Stimulated activated CD4-positive, alpha-beta T cell treated with anti-CD3 and anti-CD28 coated beads, TNF-alpha, amount 100 ng/mL, for 48 hours (primary cell): Measurements from ENCODE around the gene SLC25A27.
A peak's percentile ranks its signal among the peaks of the same experiment; 100 is the strongest.
"Not testable (repeated sequence)": the region's sequence is repeated elsewhere in the genome, so short reads cannot be mapped to it uniquely, and the experiment has no call there.

Experiments used
- DNase-seq, 3 donors: peaks; one replicate each; pipeline ENCODE4 v3.0.0-alpha.2; 2020; ENCODE audit warnings: low read depth in 3 of 3

Gene SLC25A27, protein sequence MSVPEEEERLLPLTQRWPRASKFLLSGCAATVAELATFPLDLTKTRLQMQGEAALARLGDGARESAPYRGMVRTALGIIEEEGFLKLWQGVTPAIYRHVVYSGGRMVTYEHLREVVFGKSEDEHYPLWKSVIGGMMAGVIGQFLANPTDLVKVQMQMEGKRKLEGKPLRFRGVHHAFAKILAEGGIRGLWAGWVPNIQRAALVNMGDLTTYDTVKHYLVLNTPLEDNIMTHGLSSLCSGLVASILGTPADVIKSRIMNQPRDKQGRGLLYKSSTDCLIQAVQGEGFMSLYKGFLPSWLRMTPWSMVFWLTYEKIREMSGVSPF

DNA sequence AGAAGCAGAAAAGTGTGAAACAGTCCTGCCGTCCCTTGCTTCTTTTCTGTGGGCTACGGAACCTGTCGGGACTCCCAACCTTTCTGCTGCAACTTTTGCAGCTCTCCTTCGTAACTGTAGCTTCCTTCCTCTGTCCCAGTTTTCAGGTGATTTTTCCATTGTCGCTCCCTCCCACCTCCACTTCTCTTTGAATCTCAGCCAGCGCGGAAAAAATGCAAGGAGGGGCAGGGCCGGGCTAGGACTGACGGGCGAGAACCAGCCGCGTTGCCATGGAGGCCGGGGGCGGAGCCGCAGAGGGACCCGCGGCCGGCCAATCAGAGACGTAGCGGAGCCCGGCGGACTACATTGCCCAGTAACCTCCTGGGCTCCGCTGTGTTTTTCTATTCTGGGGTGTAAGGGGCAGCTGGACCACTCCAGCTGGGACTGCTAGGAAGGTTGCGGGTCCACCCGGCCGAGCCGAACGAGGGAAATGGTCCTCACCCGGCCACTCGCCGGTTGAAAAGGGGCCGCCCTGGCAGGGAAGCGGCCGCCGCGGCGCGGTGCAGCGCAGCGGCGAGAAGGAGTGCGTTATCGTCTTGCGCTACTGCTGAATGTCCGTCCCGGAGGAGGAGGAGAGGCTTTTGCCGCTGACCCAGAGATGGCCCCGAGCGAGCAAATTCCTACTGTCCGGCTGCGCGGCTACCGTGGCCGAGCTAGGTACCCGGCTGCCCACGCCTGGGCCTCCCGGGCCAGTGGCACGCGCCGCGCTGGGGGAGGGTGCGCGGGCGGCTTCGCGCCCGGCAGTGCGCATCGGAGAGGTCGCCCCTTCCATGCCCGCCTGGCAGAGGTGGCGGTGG lies at the start of gene SLC25A27, which contains the start of gene CYP39A1:
Gene SLC25A27, plus strand, starts transcription at position 373 of the 836 bp plus-strand sequence. Its CDS starts 218 bp downstream, at position 591.
Gene CYP39A1, minus strand, starts transcription at position 216 of the 836 bp plus-strand sequence. CDS start 236 bp downstream, outside the sequence.
- DNase-seq, result peak; percentile 64 to 75 (median 66)

DNA sequence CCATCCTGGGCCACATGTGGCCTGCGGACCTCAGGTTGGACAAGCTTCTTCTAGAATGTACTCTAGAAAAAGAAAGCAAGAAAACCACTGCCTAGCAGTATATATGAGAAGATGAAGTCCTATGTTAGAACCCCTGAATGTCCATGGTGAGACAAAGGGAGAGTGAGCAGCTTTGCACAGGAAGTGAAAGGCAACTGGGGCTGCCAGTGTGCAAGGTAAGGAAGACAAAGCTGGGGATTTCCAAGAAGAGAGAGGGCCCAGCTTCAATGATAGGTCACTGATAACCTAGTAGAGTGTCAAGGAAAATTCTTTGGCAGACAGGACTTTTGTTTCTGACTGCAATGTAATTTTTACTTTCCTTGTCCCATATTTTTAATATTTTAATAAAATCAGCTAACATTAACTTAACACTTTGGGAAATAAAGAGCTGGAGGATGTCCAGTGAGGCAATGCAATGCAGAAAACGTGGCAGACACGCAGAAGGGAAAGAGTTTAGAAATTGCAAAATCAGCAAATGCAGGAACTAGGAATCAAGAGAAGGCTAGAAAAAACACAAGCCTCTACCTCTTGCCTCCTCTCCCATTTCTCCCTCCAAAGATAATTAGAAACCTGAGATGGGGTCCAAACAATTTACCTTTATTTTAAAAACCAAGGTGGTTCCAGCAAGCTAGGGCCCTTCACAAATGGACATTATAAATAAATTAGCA lies 47.5 kb upstream of the SLC25A27 start:
- no peak for DNase-seq

DNA sequence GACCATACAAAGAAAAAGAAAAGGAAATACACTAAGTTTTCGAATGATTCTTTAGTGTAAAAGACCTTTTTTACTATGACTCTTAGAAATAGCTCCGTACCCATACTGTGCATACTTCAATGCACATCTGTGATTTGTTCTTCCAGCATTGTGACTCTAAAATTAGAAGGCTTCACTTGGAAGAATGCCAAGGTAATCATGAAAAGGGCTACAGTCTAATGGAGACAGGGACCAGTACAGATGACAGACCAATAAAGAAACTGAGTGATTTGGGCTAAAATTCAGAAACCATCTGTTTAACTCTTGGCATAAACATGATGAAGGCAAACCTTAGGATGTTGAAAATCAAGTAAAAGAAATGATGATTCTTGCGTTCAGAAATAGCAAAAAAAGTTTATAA lies 46.4 kb upstream of the SLC25A27 start:
- no peak for DNase-seq

DNA sequence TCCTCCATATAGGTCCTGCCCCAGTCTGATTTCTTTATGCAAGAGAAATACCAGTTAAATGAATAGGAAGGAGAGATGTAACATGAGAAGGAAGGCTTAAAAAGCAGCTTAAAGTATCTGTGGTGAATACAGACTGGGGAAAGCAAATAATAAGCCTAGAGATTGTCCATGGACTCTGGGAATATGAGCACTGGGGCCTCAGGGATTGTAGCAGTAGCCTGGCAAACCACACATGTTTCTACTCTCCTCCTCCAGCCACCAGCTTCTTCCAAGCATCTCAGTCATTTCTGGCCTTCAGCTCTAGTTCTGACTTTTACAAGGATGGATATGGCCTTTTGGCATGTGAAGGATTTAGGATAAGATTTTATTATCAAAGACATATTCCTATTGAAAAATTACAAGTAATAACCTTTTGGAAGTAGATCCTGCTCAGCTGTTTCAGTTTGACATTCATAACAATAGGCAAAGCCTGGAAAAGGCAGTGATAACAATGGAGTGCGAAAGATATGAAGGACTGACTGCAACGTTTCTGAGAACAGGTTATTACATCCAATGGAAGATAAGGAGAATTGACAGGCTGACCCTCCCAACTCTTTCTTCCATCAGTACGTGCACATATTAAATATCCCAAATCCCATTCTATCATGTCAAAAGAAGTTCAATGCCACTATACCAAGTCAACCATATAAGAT lies 41.8 kb upstream of the SLC25A27 start:
- no peak for DNase-seq

DNA sequence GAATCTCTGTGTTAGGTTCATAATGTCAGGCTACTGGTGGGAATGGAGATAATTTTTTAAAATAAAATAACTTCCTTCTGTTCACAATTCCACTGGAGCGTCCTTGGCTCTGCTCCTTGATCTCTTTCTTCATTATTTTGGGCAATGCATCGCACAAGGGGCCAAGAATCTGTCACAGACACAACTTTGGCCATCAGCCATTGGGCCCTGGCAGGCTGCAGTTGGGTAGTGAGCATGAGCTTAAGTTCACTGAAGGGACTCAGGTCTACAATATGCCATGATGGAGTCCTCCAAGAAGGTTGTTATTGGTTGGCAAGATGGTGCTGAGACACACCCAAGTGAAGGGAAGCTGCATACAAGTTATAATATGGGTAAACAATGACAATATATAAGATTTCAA lies 40.1 kb upstream of the SLC25A27 start:
- no peak for DNase-seq

DNA sequence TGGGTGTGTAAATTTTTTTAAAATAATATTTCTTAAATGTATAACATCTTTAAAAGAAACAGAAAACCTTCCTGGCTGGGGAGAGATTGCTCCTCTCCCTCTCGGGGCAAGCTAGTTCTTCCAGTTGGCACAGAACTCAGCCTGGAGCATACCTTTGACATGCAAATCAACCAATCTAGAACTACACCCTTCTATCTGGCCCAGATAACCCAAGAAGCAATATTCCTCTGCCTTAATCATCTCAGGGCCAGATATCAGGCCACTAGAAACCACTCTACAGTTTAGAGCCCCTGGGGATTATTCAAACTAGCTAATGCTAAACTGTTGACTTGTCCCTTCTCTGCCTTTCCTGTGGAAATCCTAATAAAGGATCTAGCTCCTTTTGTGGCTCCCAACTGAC lies 34.0 kb upstream of the SLC25A27 start:
- DNase-seq, result no peak

DNA sequence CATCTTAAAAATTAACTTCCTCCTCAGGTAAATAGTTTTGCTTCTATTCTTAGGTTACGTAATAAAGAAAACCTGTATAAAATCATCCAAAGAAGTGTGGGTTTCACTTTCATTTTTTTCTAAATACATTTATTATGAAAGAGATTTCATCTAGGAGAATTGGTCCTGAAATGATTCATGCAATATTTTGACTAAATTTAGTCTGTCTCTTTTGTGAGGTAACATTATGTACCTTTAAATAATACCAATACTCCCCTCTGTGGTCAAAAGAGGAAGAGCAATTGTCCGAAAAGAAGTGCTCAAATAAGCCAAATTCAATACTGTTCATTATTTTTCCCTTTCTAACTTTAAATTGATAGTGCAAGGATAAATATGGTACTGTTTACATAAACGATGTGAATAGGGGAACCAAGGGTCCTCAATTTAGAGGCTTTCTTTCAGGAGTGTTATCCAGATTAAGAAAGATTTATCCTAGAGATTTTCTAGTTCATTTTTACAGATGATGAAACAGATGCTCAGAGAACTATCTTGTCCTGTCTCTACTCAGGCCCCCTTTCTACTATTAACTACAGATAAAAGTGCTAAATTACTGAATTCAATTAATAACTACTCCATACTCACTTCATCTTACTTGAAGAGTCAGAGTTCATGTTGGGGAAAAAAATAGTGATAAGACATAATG lies 26.4 kb upstream of the SLC25A27 start:
- no peak for DNase-seq

DNA sequence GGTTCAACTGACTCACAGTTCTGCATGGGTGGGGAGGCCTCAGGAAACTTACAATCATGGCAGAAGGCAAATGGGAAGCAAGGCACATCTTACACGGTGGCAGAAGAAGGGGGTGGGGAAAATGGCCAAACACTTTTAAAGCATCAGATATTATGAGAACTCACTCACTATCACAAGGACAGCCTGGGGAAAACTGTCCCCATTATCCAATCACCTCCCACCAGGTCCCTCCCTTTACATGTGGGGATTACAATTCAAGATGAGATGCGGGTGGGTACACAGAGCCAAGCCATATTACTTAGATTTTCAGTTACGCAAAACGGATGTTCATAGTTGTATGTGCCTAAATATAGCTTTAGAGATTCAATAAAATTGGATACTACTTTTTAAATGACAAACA lies 25.8 kb upstream of the SLC25A27 start:
- no peak for DNase-seq

DNA sequence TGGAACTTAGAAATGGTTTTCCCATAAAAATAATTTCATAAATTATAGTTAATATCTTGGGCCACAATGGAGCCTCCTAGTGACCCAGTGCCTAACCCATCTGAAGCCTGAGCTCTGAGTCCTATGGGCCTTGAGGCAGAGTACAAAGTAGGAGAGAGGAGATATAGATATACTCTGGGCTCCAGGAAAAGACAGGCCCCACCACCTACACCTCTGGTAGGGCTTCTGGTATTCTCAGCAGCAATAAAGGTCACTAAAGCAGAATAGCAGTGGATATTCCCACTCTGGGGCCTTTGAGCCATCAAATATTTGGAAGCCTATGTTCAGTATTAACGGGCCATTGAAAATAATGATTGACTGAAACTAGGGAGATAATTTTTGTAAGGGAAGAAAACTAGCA lies 24.3 kb upstream of the SLC25A27 start:
- DNase-seq, result no peak

DNA sequence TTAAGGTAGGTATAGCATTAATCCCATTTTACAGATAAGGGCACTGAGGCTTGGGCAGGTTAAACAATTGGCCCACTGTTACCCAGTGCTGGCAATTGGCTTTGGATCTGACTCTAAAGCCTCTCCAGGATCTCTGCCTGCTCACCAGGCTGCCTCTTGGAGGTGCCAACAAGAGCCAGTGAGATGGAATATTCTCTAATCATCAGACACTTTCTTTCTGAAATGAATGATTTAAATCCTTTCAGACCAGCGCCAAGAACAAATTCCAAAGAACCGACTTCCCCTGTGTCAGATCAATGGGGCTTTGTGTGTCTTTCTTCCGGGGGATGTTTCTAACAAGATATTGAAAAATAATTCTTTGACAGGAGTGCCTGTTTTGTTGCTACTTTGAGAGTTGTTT lies 23.8 kb upstream of the SLC25A27 start:
- no peak for DNase-seq

DNA sequence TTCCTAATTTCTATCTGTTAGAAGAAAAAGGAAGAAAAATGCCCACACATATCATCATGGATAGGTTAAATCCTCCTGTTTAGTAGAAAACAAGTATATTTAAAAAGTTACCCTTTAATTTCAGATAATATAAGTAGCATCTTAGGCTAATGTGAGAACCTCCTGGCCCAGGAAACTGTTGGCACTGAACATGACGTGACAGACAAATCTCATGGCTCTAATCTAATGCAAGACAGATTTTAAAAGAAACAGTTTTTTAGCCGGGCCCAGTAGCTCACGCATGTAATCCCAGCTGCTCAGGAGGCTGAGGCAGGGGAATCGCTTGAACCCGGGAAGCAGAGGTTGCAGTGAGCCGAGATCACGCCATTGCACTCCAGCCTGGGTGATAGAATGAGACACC lies 23.1 kb upstream of the SLC25A27 start:
- DNase-seq, result no peak

DNA sequence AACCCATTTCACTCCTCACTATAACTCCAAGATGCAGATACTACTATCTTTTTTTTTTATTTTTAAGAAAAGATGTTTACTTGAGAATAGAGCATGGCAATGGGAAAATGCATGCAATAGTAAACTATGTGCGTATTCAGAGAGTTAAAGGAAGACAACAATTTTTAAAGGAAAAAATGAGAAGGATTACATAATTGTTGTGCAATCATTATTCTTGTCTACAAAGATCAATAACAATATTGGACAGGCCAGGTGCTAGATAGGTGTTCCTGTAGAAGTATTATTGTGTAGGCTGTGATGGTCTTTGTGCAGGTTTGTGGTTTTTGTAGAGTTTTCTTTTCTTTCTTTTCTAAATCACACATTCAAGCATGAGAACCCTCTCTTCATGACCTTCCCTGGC lies 20.7 kb upstream of the SLC25A27 start:
- no peak for DNase-seq

DNA sequence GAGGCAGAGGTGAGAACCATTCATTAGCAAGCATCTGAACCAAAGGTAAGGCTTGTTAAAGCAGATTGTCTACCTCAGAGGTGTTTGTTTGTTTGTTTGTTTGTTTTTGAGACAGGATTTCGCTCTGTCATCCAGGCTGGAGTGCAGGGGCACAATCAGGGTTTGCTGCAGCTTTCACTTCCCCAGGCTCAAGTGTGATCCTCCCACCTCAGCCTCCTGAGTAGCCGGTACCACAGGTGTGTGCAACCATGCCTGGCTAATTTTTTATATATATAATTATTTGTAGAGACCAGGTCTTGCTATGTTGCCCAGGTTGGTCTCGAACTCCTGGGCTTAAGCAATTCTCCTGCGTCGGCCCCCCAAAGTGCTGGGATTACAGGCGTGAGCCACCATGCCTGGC lies 17.3 kb upstream of the SLC25A27 start:
- no peak for DNase-seq

DNA sequence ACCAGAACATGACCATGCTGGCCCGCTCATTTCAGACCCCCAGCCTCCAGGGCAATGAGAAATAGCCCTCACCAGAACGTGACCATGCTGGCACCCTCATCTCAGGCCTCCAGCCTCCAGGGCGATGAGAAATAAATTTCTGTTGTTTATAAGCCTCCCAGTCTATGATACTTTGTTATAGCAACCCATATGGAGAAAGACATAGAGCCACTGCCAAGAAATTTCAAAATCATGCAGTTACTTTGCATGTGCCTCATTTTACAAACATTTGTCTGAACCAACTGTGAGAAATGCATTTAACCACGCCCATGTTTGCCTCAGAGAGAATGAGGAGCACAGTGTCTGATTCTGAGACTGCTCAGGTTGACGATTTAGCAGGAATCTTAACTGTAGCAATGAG lies 15.6 kb upstream of the SLC25A27 start:
- DNase-seq, result no peak

DNA sequence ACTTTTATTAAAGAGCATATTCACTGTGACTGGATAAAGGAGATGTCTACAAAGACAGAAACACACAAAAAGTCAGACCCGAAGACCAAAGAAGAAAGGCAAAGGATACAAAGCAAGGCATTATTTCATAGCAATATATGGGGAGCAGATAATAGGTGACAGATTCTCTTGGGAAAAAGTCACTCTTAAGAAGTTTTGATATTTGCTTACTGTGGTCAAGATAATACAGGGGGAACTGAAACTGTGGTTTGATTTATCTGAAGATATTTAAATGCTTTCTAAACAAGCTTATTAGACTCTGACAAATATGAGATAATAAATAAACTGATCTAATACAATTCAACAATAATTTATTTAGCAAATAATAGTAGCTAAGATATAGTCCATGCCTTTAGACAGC lies 14.8 kb upstream of the SLC25A27 start:
- DNase-seq, result no peak

DNA sequence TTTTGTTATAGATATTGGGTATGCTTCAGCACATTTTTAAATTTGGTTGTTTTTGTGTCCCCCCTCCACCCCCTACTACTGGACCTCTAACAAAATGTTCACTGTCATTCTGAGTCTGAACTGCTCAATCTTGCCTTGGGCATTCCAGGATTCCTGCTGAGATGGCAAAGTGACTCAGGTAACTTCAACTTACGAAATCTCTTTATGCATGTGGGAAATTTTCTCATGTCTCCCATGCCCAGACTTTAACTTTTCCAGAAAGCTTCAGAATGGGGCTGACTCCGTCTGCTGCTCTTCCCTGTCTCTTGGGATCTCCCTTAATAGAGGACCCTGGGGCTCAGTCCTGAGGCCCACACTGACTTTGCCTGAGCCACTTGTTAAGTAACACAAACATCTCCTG lies 14.1 kb upstream of the SLC25A27 start:
- no peak for DNase-seq

DNA sequence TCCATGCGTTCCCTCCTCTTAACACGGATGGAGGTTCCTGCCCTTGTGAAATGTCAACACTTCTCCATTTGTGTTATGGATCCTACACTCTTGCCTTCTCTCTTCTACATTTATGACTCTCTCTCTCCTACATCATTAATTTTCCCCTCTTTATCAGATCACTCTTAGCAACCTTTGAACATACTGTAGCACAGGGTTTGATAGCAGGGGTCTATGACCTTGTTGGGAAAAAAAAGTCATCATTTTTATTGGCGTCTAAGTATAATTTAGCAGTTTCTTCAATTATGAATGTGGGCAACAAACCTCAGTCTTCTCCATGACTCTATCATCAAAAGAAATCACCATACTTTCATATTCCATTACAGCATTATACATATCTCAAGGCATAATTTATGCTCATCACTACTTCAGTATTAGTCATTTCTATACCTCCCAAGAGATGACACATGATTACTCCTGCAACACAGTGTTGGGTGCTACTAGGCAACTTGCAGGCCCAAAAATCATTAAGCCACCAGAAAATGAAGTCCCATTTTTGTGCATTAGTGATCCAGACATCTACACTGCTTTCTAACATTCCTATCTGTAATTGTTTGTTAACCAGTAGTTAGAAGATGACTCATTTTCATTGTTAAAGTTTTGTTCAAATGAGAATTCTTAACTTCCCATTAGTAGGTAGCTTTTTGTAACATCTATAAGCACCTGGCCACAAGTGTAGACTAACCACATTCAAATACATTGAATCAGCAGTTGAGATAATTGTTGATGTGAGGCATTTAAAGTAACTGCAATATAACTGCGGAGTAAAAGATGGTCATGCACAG lies 9.6 kb upstream of the SLC25A27 start:
- DNase-seq, result no peak

DNA sequence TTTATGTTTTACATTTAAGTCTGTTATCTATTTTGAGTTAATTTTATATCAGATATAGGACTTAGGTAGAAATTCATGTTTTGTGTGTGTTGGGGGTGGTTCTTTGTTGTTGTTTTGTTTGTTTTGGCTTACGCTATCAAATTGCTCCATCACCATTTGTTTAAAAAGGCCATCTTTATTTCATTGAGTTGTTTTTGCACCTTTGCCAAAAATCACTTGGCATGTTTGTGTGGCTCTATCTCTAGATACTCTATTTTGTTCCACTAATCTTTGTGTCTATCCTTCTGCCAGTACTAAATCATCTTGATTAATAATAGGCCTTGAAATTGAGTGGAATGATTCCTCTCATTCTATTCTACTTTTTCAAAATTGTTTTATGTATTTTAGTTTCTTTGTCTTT lies 7.5 kb upstream of the SLC25A27 start:
- DNase-seq, result no peak

DNA sequence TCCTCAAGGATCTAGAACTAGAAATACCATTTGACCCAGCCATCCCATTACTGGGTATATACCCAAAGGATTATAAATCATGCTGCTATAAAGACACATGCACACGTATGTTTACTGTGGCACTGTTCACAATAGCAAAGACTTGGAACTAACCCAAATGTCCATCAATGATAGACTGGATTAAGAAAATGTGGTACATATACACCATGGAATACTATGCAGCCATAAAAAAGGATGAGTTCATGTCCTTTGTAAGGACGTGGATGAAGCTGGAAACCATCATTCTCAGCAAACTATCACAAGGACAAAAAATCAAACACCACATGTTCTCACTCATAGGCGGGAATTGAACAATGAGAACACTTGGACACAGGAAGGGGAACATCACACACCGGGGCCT lies 4.7 kb upstream of the SLC25A27 start:
- DNase-seq, result not testable (repeated sequence)

DNA sequence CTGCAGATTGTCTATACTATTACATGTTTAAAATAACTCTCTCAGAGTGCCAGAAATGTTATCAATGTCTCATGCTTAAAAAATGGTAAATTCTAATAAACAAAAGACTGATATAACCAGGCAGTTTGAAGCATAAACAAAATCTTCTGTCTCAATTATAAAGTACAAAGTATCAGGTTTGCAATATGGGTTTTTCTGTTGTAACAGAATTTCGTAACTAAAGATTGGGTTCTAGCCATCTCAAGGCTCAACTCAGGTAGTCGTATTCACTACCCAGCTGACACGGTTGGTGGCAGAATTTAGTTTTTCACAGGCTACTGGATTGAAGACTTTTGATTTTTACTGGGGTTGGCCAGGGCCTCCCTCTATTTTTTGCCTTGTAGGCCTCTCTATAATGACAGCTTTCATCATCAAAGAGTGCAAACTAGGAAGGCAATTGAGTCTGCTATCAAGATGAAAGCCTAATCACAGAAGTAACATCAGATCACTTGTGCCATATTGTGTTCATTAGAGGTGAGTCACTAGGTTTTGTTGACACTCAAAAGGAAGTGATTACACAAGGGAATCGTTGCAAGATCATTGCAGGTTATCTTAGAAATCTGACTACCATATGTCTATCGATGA lies 3.8 kb upstream of the SLC25A27 start:
- no peak for DNase-seq
